Effector CD8-positive, alpha-beta T cell (primary cell): Measurements from ENCODE around the gene CDH18.

Experiments
- DNase-seq: peaks from one replicate; lab custom pipeline; 2025; lab: John Stamatoyannopoulos, UW

CDH18 gene

DNA sequence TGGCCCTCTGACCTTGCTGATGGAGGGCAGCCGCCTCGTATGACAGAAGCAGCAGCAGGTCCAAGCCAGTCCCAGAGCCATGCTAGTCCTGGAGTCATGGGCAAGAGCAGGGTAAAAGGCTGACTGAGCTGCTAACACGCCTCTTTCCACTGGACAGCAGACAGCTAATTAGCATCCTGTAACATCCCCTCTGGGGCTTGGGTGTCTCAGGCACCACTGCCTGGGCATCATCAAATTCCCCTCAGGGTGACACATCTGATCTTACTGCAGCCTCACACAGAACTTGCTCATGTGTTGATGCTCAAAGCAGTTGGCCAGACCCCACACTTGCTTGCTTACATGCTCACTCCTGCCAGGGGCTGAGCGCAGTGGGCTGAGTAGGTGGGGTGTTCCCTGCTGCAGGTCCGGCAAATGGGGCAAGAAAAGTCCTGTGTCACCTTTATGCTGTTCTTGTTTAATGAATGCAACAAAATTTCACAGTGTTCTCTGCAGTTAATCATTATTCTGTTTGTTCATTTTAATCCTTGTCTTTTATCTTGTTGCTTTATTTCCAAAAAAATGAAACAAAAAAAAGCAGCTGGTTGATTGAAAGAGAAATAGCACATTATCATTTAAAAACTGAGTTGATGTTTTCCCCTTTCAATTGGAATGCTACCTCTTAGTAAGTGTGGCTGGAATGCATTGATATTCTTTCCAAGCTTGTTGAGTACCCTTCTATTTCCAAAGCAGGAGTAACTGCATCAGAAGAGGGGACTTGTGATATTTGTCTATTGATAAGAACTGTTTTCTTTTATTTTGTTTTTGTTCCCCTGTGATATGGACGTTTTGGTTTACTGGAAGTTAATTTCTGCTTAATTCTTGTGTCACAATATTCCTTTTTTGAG, 254.1 kb downstream of the CDH18 start:
- no peak for DNase-seq

DNA sequence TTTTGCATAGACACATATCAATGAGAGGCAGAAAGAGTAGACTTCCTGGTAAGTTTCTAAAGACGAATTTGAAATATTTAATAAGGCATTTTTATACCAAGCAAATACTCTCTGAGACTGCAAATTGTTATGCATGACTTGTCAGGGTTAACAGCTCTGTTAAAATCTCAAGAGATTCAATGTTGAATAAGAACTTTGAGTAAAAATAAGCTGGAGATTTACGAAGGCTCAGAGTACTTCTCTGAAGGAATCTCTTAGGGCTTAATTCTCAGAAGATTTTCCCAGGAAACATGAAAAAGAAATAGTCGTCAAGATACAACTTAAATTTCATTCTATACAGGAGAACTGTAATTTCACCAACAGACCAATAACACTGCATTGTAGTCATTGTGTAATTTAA, 259.4 kb downstream of the CDH18 start:
- no peak for DNase-seq

DNA sequence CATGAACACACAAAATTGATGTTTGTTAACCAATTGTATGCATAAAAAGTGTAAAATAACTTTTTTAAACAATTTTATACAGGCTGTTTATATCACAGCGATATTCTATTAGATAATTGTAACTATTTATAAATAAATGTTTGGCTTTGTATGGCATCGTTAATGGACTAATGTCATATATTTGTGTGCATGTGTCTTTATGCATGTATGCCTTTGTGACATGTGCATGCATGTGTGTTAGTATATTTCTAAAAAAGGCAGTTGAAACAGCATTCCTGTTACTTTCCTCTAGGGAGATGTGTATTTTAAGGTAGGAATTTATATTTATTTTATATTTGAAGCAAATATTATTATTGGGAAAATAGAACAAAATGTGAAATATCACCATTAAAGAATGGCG, 268.9 kb downstream of the CDH18 start:
- DNase-seq = no peak

DNA sequence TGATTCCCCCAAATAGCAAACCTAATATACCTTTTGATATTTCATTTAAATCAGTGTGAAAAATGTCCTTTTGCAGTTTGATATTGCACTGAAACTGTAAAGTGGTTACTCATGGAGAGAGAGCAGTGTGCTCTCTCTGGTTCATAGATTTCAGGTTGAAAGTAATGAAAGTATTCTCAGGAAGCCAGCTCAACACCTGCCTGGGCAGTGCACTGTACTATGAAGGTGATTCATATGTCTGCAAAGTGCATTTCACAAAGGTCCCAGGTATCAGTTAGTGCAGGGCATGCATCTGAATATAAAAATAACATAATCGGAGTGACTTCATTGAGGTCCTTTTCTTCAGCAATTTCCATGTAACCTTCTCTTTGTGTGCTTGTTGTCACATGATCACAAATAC, 274.3 kb downstream of the CDH18 start:
- no peak for DNase-seq

DNA sequence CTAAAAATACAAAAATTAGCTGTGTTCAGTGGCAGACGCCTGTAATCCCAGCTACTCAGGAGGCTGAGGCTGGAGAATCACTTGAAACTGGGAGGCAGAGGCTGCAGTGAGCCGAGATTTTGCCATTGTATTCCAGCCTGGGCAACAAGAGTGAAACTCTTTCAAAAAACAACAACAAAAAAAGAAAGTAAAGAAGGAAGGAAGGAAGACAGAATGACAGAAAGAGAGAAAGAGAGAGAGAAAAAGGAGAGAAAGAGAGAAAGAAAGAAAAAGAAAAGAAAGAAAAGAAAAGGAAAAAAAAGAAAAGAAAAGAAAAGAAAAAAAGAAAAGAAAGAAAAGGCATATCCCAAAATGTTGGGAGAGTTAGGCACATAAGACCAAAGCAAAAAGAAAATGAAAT, 278.6 kb downstream of the CDH18 start:
- DNase-seq = no peak

DNA sequence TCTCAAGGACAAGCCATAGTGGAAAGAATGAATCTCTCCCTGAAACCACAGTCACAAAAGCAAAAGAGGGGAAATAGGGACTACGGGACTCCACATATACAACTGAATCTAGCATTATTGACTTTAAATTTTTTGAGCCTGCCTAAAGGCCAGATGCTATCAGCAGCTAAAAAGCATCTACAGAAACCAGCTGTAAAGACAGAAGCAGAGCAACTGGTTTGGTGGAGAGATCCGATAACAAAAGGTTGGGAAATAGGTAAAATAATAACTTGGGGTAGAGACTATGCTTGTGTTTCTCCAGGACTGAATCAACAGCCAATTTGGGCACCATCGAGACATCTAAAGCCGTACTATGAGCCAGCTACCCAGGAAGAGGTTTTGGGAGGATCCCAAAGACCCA, 281.2 kb downstream of the CDH18 start:
- no peak for DNase-seq

DNA sequence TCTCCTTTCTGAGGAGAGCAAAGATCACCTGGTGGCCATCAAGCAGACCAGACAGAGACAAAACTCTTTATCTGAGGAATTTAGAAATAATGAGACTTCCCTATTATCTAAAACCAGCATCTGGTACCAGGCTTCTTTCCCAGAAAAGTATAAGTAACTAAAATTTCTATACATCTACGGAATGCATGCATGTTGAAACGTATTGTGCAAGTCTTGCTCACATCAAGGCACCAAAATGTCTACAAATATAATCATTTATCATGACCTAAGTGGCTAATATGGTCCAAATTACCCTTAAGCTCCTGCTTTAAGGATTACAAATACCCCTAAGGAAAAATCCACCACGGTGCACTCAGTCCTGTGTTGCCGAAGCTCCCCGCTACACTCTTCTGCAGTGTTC, 286.3 kb downstream of the CDH18 start:
- no peak for DNase-seq

DNA sequence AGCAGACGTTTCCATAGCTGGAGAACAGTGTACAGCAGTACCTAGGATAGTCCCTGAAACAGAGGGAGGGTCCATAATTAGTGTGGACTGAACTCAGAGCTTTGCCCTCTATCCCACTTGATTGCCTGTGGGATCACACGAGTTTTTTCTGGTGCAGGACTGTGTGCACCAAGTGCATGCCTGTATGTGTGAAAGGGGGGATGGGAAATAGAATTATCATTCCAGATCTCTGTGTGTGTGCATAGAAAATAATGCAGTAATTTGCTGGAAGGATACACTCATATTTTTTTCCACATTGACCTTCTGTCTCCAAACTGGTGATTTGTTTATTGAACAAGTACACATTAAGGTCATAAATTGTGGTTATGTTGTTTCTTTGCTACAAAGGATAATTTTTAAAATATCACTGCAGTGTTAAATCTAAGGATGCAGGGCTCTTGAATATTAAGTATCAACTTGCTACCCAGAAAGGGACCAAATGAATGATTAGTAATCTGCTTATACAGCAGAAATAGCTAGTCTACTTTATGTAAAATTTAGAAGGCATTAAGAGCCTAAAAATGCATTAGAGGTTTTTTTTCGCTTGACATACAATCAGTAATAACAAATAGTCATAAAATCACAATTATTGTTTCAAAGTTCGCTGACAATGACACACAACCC, 292.9 kb downstream of the CDH18 start:
- no peak for DNase-seq

DNA sequence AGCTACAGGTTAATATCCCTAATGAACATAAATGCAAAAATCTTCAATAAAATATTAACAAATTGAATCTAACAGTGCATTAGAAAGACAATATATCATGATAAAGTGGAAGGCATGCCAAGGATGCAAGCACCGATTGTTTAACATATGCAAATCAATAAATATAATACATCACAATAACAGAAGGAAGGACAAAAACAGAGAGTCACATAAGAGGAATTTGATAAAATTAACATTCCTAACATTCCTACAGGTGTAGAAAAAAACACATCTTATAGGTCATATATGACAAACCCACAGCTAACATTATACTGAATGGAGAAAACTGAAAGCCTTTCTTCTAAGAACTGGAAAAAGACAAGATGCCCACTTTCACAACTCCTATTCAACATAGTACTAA, 297.0 kb downstream of the CDH18 start:
- no peak for DNase-seq

DNA sequence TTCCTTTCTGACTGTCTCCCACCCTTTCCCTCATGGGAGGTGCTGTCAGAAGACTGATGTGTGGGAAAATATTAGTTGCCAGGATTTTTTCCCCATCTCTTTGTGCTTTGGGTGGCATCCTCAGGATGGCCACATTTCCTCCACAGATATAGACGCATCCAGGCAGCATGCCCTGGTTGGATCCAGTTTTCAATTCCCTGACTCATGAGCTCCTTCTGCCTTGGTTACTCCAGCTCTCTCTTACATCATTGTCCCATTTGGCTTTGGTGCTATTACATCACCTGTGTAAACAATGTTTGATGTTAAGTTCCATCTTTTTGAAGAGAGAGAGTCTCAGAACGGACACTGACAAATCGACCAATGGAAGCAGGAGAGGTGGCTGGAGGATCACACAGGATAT, 302.5 kb downstream of the CDH18 start:
- no peak for DNase-seq

DNA sequence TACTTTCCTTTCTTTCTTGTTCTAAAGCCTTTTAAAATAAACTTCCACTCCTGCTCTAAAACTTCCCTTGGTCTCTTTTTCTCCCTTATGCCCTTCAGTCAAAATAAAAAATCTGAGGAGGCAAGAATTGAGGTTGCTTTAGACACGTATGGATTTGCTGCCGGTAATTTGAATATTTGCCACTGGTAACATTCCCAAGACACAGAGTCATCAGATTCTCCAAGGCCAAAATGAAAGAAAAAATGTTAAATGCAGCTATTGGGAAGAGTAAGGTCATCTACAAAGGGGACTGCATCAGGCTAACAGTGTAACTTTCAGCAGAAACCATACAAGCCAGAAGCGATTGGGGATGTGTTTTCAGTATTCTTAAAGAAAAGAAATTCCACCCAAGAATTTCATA, 311.1 kb downstream of the CDH18 start:
- DNase-seq = no peak

DNA sequence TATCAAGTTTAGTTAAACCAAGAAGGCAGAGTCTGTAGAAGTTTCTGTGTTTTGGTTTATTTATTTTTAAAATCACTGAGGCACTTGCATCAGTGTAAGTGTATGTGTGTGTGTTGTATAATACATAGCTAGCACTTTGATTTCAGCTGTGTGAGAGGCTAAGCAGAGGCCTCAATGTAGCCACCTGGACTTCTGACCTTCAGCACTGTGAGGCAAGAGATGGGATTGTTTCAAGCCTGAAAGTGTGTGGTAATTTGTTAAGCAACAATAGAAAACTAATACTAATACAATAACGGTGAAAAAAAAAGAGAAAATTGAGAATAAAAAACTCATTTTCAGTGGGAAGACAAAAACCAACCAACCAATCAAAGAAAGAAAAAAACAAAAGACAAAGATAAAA, 327.3 kb downstream of the CDH18 start:
- DNase-seq = no peak

DNA sequence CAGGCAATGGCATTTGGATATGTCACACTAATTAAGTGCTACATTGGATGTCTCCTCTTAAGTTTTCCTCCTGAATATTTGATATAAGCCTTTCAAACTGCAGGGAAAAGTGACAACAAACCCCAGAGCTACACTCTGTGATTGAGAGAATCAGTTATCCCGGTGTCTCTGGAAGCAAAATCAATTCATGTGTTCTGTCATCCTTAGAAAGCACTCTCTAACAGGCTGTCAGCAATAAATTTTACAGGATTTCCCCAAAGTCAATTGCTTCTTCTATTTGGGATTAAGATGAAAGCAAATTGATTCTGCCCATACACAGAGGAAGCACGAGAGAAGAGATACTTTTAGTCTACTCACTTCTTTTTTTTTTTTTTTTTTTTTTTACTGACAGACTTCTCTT, 332.4 kb downstream of the CDH18 start:
- no peak for DNase-seq

DNA sequence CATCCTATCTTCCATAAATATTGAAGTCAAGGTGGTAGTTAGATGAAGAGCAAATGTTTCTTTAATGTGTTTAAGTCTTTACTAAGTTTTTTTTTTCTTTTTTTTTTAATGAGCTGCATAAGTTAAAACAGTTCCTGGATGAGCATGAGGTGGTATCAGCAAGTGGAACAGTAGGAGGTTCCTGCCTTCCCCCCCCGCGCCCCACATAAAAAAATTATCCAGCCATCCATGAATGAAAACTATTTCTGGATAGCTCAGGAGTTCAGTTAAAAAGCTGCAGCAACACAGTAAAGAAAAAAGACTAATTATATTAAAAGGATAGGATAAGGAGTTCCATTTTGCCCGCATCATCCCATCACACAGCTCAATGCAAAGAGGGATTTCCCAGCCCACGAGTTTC, 349.5 kb downstream of the CDH18 start:
- no peak for DNase-seq

DNA sequence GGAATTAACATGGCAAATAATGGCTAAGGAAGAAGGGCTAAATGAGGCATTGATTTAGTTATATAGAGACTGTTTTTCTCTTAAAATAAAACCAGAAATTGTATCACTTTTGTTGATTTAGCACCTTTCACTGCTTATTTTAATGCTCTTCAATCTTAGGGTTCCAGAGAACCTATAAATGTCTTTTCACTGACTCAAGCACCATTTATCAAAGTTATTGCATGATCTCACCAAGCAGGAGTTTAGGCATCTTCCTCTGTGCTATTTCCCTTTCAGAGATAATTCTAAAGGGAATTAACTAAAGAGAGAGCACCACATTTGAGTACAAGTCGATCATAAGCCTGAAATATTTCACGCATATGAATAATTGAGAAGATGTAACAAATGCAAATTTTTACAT, 357.1 kb downstream of the CDH18 start:
- DNase-seq = no peak

DNA sequence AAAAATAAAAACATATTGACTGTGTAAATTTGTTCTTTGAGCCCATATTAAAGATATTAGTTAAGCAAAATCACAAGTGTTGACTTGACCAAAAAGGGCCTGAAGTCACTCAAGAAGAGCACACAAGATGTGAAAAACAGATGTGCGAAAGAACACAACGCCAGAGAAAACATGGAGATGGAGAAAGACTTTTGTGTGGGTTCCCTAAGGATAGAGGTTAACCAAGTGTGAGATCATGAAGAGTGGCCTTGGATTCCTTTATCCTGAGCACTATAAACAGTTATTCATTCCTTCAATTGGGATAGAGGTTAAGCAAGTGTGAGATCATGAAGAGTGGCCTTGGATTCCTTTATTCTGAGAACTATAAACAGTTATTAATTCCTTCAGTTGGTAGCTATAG, 361.8 kb downstream of the CDH18 start:
- no peak for DNase-seq

DNA sequence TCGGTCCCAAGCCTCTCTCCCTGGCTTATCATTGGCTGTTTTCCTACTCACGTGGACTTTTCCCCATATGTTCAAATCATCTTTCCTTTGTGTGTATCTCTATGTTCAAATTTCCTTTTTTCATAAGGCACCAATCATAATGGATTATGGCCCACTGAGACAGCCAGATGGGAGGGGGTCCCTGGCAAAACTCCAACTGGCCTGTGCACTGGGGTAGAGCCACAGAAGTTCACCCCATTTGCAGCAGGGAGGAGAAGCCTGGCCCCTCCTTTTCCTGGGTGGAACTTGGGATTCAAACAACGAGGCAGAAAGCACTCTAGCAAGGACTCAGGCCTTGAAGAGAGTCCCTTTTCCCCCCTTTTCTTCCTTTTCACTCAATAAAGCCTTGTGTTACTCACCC, 362.4 kb downstream of the CDH18 start:
- no peak for DNase-seq

DNA sequence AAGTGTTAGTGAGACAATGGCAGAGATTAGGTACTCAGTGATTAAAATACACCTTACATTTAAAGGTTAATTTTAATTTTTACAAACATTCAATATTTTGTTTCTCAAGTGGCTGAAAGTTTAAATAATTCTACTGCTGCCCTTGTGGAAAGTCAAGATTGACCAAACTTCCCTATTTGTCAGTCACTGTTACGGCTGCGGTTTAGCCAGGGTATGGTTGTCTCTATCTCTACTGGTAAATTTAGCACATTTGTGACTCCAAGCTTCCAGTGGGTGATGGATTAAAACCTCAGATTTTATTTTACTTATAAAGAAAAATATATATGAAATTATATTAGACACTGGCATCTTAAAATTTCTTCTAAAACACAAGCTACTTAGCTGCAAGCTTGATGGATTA, 368.4 kb downstream of the CDH18 start:
- DNase-seq = no peak

DNA sequence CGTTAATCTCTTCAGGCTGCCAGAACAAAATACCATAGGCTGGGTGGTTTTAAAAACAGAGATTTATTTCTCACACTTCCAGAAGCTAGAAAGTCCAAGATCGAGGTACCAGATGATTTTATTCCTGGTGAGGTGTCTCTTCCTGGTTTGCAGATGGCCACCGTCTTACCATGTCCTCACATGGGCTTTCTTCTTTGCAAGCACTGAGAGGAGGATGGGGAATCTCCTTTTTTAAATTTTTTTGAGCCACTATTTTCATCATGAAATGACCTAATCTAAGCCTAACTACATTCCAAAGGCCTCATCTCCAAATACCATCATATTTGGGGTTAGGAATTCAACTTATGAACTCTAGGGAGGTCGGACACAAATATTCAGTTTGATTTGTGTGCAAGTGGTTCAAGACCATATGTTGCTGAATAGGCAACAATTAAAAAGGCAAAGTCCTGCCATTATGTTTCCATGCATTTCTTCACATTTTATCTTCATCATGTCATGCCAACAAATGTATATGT, 371.2 kb downstream of the CDH18 start:
- no peak for DNase-seq

DNA sequence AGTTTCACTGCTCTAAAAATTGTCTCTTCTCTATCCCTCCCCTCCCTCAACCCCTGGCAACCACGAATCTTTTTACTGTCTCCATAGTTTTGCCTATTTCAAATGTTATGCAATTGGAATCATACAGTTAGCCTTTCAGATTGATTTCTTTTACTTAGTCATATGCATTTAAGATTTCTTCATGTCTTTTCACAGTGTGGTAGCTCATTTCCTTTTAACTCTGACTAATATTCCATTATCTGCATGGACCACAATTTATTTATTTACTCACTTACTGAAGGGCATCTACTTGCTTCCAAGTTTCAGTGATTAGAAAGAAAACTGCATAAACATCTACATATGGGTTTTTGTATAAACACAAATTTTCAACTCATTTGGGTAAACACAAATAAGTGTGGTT, 372.3 kb downstream of the CDH18 start:
- DNase-seq = no peak

DNA sequence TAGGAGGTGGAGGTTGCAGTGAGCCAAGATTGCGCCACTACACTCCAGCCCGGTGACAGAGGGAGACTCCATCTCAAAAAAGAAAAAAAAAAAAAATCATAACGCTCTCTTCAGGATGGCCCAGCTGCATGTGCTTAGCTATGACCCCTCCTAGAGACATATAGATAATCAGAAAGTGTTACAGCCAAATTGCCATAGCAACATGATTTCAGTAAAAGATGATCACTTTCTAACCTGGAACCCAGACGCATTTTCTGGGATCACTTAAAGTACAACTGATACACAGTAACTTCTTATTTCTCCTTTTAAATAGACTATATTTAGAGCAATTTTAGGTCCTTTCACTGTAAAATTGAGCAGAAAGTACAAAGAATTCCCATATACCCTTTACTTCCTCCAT, 372.9 kb downstream of the CDH18 start:
- no peak for DNase-seq

DNA sequence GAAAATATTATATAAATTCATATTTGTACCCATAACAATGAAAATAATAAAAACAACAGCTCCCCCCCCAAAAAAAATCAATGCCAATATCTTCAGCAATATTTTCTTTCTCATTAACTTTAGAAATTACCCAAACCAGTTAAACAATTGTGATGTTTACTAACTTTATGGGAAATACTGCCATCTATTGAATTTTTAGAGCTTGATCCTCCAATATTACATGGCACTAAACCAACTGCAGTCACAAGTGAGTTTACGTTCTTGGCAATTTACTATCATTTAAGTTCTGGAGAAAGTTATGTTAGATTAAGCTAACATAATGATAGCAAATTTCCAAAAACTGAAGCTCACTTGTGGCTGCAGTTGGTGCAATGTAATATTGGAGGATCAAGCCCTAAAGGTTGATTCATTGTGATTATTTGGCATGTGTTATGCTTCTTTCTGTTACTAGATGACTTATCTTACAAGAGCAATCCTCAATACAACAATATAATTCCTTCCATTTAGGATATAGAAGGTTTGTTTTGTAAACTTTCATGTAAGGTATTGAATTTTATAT, 379.5 kb downstream of the CDH18 start:
- no peak for DNase-seq

DNA sequence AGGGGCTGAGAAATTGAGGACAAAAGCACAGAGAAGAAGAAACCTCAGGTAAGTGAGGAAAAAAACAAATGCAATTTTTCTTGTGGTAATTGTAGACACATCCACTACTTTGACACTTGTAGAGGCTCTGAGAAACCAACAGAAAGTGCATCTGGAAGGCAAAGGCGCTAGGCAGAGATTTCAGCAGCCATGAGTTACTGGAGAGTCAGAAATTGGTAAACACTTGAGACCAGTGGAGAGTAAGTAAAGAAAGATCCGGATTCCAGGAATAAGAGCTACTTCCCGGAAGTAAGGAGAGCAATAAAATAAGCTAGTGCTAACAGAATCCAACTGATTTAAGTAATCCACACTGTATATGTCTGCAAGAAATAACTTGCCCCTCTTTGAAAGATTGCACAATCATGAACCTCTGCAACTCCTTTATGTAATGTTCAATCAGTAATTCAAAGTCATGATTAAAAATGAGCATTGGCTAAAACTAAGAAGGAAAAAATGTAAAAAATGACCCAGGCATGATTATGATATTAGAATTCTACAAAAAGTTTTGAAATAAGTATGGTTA, 382.1 kb downstream of the CDH18 start:
- no peak for DNase-seq
